OCI-LY7 (cell line): ENCODE data around the gene PAQR5.

Experiments
- EZH2phosphoT487 ChIP-seq: fragments of 200-600 bp; sonication (generic); IDR thresholded peaks from 2 replicates; pipeline ENCODE4 v1.6.1; 2018; ENCODE audit warnings: low read depth, borderline replicate concordance, mild to moderate bottlenecking, mixed run types, antibody characterized with exemption, low read length, moderate library complexity, mixed read lengths
- TF ChIP-seq, protein P1 (sequence below): fragments of 200-600 bp; sonication (generic); conservative IDR thresholded peaks from 2 replicates; pipeline ENCODE4 v1.5.1; 2014; ENCODE audit warnings: mild to moderate bottlenecking, antibody characterized with exemption, low read length, moderate library complexity, mixed read lengths

DNA sequence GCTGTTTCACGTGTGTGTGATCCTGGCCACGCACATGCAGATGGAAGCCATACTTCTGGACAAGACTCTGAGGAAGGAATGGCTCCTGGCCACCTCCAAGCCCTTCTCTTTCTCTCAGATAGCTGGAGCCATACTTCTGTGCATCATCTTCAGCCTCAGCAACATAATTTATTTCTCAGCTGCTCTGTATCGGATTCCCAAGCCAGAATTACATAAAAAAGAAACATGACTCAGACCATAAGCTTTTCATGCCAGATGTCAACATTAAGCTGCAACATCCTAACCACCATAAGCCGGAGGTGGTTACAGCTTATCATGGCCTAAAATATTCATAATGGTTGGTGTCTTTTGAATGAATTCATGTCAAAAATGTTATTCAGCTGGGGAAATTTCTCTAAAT lies 104.9 kb downstream of the PAQR5 start:
- TF ChIP-seq, protein P1, sequence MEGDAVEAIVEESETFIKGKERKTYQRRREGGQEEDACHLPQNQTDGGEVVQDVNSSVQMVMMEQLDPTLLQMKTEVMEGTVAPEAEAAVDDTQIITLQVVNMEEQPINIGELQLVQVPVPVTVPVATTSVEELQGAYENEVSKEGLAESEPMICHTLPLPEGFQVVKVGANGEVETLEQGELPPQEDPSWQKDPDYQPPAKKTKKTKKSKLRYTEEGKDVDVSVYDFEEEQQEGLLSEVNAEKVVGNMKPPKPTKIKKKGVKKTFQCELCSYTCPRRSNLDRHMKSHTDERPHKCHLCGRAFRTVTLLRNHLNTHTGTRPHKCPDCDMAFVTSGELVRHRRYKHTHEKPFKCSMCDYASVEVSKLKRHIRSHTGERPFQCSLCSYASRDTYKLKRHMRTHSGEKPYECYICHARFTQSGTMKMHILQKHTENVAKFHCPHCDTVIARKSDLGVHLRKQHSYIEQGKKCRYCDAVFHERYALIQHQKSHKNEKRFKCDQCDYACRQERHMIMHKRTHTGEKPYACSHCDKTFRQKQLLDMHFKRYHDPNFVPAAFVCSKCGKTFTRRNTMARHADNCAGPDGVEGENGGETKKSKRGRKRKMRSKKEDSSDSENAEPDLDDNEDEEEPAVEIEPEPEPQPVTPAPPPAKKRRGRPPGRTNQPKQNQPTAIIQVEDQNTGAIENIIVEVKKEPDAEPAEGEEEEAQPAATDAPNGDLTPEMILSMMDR: no peak
- no peak for TF ChIP-seq EZH2phosphoT487
